ENCODE data around the gene AFMID. TPM values are rescaled to one million over a fixed set of nuclear protein-coding genes. Genes with fewer than 3 reads are reported as not detected.

Gene AFMID
- total and polyA plus RNA-seq, 2 of the 13 experiments (the other 11 are each of a cell fraction or from before 2014, with no cell fraction given) = 249 to 270 TPM

DNA sequence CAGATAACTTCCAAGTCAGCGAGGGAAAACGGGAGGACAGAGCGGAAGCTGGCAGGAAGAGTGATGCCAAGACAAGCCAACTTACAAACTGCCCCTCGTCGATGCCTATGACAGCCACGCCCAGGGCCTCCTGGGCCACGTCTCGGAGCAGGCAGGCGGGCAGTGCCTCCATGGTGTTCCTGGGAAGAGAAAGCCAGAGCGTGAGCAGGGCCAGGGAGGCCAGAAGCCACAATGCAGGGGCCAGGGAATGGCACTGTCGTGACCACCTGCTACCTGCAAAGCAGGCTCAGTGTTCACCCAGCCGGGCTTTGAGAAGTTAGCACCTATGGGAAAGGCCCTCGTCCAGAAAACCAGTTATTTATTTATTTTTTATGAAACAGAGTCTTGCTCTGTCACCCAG is 4.7 kb upstream of the AFMID start:
- WGBS (ENCODE audit: low lambda C conversion rate) = 93% methylated on average over 13 of the region's 13 CpGs
- DNase-seq (ENCODE audit: low spot score) (no peak), ATAC-seq (no peak), FAIRE-seq (no peak)
- Histone ChIP-seq H3K36me3 (replicated peaks in 1 of 2; ENCODE audit: control insufficient read depth in 1 of 2, insufficient read depth in 2 of 2, low read length in 2 of 2) (peaks cover 15 to 66% of the 10 kb centered on the region in 2 experiments), H3K4me1 (ENCODE audit: insufficient read depth, low read length) (peaks cover 37% of the 10 kb centered on the region), H3K4me3 (replicated peaks in 1 of 3; ENCODE audit: insufficient read depth in 1 of 3, low read depth in 2 of 3, low read length in 3 of 3) (no peak overlapping the region), H3K4me2 (ENCODE audit: low read depth, low read length) (no peak overlapping the region), H3K9me3 (ENCODE audit: low read length) (no peaks in the 10 kb centered on the region), H3K27me3 (ENCODE audit: control insufficient read depth in 1 of 2, insufficient read depth in 2 of 2, low read length in 2 of 2) (no peaks in the 10 kb centered on the region; a peak in 1 of 5 replicates), H3K27ac (ENCODE audit: extremely low read length, insufficient read depth, low read length) (no peak overlapping the region), H3K9ac (ENCODE audit: insufficient read depth, low read depth, low read length) (no peak overlapping the region), H4K20me1 (ENCODE audit: insufficient read depth, low read length) (no peaks in the 10 kb centered on the region), H3K79me2 (ENCODE audit: insufficient read depth, low read length) (peaks cover 24% of the 10 kb centered on the region), H2AFZ (ENCODE audit: low read length) (no peak overlapping the region)
- BruUV-seq (replicated peaks) = no TSS peak
- TF ChIP-seq, protein P1, sequence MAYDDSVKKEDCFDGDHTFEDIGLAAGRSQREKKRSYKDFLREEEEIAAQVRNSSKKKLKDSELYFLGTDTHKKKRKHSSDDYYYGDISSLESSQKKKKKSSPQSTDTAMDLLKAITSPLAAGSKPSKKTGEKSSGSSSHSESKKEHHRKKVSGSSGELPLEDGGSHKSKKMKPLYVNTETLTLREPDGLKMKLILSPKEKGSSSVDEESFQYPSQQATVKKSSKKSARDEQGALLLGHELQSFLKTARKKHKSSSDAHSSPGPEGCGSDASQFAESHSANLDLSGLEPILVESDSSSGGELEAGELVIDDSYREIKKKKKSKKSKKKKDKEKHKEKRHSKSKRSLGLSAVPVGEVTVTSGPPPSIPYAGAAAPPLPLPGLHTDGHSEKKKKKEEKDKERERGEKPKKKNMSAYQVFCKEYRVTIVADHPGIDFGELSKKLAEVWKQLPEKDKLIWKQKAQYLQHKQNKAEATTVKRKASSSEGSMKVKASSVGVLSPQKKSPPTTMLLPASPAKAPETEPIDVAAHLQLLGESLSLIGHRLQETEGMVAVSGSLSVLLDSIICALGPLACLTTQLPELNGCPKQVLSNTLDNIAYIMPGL (CRISPR knock-in tag; IDR thresholded peaks at IDR 0.05; ENCODE audit: borderline replicate concordance in 1 of 2, low read depth in 1 of 2) = no peak
- TF ChIP-seq, protein P2, sequence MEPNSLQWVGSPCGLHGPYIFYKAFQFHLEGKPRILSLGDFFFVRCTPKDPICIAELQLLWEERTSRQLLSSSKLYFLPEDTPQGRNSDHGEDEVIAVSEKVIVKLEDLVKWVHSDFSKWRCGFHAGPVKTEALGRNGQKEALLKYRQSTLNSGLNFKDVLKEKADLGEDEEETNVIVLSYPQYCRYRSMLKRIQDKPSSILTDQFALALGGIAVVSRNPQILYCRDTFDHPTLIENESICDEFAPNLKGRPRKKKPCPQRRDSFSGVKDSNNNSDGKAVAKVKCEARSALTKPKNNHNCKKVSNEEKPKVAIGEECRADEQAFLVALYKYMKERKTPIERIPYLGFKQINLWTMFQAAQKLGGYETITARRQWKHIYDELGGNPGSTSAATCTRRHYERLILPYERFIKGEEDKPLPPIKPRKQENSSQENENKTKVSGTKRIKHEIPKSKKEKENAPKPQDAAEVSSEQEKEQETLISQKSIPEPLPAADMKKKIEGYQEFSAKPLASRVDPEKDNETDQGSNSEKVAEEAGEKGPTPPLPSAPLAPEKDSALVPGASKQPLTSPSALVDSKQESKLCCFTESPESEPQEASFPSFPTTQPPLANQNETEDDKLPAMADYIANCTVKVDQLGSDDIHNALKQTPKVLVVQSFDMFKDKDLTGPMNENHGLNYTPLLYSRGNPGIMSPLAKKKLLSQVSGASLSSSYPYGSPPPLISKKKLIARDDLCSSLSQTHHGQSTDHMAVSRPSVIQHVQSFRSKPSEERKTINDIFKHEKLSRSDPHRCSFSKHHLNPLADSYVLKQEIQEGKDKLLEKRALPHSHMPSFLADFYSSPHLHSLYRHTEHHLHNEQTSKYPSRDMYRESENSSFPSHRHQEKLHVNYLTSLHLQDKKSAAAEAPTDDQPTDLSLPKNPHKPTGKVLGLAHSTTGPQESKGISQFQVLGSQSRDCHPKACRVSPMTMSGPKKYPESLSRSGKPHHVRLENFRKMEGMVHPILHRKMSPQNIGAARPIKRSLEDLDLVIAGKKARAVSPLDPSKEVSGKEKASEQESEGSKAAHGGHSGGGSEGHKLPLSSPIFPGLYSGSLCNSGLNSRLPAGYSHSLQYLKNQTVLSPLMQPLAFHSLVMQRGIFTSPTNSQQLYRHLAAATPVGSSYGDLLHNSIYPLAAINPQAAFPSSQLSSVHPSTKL (CRISPR knock-in tag; IDR thresholded peaks at IDR 0.05) = no peak
- TF ChIP-seq SMAD3 (CRISPR knock-in tag; IDR thresholded peaks at IDR 0.05) (no peak), U2AF2 (IDR thresholded peaks at IDR 0.05; ENCODE audit: low read depth, low read length) (no peak), ZNF746 (CRISPR knock-in tag; IDR thresholded peaks at IDR 0.05) (no peak), RBAK (CRISPR knock-in tag; IDR thresholded peaks at IDR 0.05) (no peak), ZBTB20 (CRISPR knock-in tag; IDR thresholded peaks at IDR 0.05; ENCODE audit: borderline replicate concordance, low read depth) (no peak), ZNF335 (CRISPR knock-in tag; IDR thresholded peaks at IDR 0.05) (no peak), NAIF1 (CRISPR knock-in tag; IDR thresholded peaks at IDR 0.05; ENCODE audit: borderline replicate concordance) (no peak), SRSF9 (IDR thresholded peaks at IDR 0.05; ENCODE audit: borderline replicate concordance, insufficient read depth, low read depth, low read length, poor library complexity, severe bottlenecking) (no peak), ZNF34 (CRISPR knock-in tag; IDR thresholded peaks at IDR 0.05; ENCODE audit: borderline replicate concordance) (no peak)
- TF ChIP-seq, protein P3, sequence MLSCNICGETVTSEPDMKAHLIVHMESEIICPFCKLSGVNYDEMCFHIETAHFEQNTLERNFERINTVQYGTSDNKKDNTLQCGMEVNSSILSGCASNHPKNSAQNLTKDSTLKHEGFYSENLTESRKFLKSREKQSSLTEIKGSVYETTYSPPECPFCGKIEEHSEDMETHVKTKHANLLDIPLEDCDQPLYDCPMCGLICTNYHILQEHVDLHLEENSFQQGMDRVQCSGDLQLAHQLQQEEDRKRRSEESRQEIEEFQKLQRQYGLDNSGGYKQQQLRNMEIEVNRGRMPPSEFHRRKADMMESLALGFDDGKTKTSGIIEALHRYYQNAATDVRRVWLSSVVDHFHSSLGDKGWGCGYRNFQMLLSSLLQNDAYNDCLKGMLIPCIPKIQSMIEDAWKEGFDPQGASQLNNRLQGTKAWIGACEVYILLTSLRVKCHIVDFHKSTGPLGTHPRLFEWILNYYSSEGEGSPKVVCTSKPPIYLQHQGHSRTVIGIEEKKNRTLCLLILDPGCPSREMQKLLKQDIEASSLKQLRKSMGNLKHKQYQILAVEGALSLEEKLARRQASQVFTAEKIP (CRISPR knock-in tag; IDR thresholded peaks at IDR 0.05; ENCODE audit: borderline replicate concordance) = no peak
- TF ChIP-seq, protein P4, sequence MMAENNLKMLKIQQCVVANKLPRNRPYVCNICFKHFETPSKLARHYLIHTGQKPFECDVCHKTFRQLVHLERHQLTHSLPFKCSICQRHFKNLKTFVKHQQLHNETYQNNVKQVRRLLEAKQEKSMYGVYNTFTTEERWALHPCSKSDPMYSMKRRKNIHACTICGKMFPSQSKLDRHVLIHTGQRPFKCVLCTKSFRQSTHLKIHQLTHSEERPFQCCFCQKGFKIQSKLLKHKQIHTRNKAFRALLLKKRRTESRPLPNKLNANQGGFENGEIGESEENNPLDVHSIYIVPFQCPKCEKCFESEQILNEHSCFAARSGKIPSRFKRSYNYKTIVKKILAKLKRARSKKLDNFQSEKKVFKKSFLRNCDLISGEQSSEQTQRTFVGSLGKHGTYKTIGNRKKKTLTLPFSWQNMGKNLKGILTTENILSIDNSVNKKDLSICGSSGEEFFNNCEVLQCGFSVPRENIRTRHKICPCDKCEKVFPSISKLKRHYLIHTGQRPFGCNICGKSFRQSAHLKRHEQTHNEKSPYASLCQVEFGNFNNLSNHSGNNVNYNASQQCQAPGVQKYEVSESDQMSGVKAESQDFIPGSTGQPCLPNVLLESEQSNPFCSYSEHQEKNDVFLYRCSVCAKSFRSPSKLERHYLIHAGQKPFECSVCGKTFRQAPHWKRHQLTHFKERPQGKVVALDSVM (CRISPR knock-in tag; IDR thresholded peaks at IDR 0.05) = no peak
- in situ Hi-C loops (cut with HindIII; ENCODE audit: extremely low pct_ligation_motif_present, low pct_unique_long_range_greater_than_20kb) (no loop called here), intact Hi-C loops (cut with micrococcal nuclease; ENCODE audit: unreplicated experiment) (no loop called here)
- POLR2A ChIA-PET = interaction anchor here (1.4 kb wide), 1 partner anchor 30 kb away, joined by 3 read pairs; no protein-coding TSS in a partner anchor
- CTCF ChIA-PET (ENCODE audit: low intra/inter-chr PET ratio, low total read pairs) = no interaction called here

Data from HepG2 (cell line).